GM18526 (cell line): ENCODE measurements around the gene CDK5RAP2.

Experiments used
- POLR2A ChIP-seq: IDR thresholded peaks from 3 replicates; pipeline ENCODE4 v1.6.1; 2011; ENCODE audit not compliant: insufficient read length; ENCODE audit errors: extremely low read depth

Gene CDK5RAP2

DNA sequence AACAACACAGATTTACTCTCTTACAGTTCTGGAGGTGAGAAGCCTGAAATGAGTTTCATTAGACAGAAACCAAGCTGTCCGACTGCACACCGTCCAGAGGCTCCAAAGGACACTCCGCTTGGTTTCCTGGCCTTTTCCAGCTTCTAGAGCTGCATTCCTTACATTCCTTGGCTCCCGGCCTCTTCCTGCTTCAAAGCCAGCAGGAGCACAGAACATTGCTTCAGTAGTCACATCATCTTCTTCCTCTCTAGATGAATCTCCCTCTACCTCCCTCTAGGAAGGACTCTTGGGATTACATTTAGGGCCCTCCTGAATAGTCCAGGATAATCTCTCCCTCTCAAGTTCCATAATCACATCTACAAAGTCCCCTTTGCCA, 213.3 kb downstream of the CDK5RAP2 start:
- no peak for TF ChIP-seq POLR2A

DNA sequence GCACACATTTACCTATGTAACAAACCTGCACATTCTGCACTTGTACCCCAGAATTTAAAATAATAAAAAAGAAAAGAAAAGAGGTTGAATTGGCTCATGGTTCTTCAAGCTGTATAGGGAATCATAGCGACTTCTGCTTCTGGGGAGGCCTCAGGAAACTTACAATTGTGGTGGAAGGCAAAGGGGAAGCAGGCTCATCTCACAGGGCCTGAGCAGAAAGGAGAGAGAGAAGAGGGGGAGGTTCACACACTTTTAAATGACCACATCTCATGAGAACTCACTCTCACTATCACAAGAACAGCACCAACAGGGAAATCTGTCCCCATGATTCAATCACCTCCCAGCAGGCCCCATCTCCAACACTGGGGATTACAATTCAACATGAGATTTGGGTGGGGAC, 214.6 kb downstream of the CDK5RAP2 start:
- no peak for TF ChIP-seq POLR2A

GRCh38 chr9:120363697-120364096, 216.3 kb downstream of the CDK5RAP2 start:
- no peak for TF ChIP-seq POLR2A

GRCh38 chr9:120362446-120362845, 217.5 kb downstream of the CDK5RAP2 start:
- TF ChIP-seq POLR2A = no peak

DNA sequence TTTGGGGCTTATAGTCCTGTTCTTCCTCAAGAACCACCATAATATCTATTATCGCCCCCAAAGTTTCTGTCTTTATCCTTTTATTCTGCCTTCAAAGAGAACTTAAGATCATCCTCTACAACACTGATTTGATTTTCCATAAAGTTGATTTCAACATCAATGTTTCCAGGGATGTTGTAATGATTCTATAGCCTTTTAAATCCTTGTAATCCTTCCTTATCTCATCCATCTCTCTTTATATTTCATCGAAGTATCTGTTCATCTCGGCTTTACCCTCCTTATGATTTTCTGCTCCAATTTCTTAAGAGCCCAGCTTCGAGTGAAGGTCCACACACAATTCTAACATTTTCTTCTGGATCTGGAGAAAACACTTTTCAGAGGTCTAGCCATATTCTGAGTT, 218.4 kb downstream of the CDK5RAP2 start:
- TF ChIP-seq POLR2A = no peak

GRCh38 chr9:120360510-120360909, 219.5 kb downstream of the CDK5RAP2 start:
- no peak for TF ChIP-seq POLR2A

- no peak for TF ChIP-seq POLR2A
Measured at GRCh38 chr9:120360046-120360445, 219.9 kb downstream of the CDK5RAP2 start.

- TF ChIP-seq POLR2A = no peak
Measured at GRCh38 chr9:120358877-120359276, 221.1 kb downstream of the CDK5RAP2 start.

- TF ChIP-seq POLR2A = no peak
Measured at GRCh38 chr9:120353506-120353905, 226.5 kb downstream of the CDK5RAP2 start.

GRCh38 chr9:120351106-120351505, 228.9 kb downstream of the CDK5RAP2 start:
- no peak for TF ChIP-seq POLR2A

DNA sequence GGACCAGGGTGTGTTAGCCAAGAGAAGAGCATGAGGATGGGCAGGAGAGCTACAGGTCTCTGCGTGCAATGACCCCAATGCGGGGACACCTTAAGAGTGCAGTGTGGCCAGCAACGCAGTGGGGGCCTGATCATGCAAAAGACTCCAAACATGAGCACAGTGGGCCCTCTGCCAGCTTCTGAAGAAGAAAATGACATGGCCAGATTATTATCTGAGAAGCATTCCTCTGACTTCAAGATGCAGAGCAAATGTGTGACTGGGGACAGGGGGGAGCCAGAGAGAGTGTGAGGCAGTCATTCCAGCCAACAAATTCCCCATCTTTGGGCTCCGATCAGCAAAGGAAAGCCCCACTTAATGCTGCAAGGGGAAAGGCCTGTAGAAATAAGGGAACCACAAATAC, 229.4 kb downstream of the CDK5RAP2 start:
- no peak for TF ChIP-seq POLR2A

- TF ChIP-seq POLR2A = no peak
Measured at GRCh38 chr9:120348951-120349429, 231.0 kb downstream of the CDK5RAP2 start.

DNA sequence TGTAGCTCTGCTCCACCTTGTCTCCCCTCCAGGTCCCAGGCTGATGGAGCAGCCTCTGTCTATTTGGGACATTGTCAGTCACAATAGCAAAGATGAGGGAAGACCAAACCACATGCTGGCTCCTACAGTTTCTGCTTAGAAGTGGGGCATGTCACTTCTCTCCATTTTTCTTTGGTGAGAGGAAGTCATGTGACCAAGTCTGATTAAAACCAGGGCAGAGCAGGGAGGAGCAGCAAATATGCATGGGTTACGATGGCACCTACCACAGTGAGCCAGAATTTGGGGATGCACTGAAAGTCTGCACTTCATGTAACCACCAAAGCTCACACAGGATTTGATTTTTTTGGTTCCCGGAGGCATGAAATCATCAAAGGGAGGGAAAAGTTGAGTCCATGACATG, 234.6 kb downstream of the CDK5RAP2 start:
- TF ChIP-seq POLR2A = no peak

- TF ChIP-seq POLR2A = no peak
Measured at GRCh38 chr9:120344230-120344629, 235.7 kb downstream of the CDK5RAP2 start.

DNA sequence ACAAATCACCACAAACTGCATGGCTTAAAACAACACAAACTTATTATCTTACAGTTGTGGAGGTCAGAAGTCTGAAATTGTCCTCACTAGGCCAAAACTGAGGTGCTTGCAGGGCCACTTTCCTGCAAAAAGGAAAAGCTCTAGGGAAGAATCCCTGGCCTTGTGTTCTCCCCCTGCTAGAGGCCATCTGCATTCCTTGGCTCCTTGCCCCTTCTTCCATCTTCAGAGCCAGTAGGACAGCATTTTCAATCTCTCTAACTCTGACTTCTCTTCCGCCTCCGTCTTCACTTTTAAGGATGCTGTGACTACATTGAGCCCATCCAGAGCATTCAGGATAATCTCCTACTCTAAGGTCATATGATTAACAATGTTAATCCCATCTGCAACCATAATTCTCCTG, 236.6 kb downstream of the CDK5RAP2 start:
- no peak for TF ChIP-seq POLR2A
